AG04450 (cell line): ENCODE data around the gene COL21A1. TPM values are rescaled to one million over a fixed set of nuclear protein-coding genes. Genes with fewer than 3 reads are reported as not detected.

Experiments used
- CTCF ChIA-PET: fragments of 300-600, 350-600 bp; formaldehyde crosslinking; extraction: SDS; loops from one replicate; lab custom pipeline; 2022; ENCODE audit warnings: antibody characterized with exemption, inconsistent platforms; lab: Charles Lee
- POLR2A ChIA-PET: fragments of 350-600 bp; formaldehyde crosslinking; extraction: SDS; loops from one replicate; lab custom pipeline; 2021; ENCODE audit warnings: antibody characterized with exemption, inconsistent platforms; lab: Yijun Ruan, JAX
- DNase-seq: peaks from one replicate; pipeline ENCODE4 v3.0.0-alpha.2; 2011; ENCODE audit warnings: low read depth, low spot score
- H3K27ac ChIP-seq: one replicate; pipeline ENCODE4 v1.5.1; 2012; ENCODE audit warnings: low read depth, low read length, control low read depth
- H3K27me3 ChIP-seq: one replicate; pipeline ENCODE4 v1.6.0; 2012; ENCODE audit warnings: low read length; ENCODE audit not compliant: control insufficient read depth, insufficient read depth
- H3K4me3 ChIP-seq: 2 replicates; pipeline ENCODE4 v1.5.1; 2011; ENCODE audit warnings: mild to moderate bottlenecking, low read depth, low read length, control low read depth
- H3K9me3 ChIP-seq: 2 replicates; pipeline ENCODE4 v1.5.1; 2012; ENCODE audit warnings: low read length; ENCODE audit not compliant: control insufficient read depth, insufficient read depth
- CTCF ChIP-seq: IDR thresholded peaks from 2 replicates; pipeline ENCODE4 v1.5.1; 2011; ENCODE audit warnings: low read depth, low read length, control low read depth, inconsistent platforms
- polyA plus RNA-seq: library from polyadenylated mRNA; depleted of rRNA; stranded (reverse); fragments of >200 nt; gene quantifications from 2 replicates; pipeline ENCODE4 v1.2.3, GENCODE V29; 2011

COL21A1 gene
- polyA plus RNA-seq, 1 experiment: 0.40 TPM

DNA sequence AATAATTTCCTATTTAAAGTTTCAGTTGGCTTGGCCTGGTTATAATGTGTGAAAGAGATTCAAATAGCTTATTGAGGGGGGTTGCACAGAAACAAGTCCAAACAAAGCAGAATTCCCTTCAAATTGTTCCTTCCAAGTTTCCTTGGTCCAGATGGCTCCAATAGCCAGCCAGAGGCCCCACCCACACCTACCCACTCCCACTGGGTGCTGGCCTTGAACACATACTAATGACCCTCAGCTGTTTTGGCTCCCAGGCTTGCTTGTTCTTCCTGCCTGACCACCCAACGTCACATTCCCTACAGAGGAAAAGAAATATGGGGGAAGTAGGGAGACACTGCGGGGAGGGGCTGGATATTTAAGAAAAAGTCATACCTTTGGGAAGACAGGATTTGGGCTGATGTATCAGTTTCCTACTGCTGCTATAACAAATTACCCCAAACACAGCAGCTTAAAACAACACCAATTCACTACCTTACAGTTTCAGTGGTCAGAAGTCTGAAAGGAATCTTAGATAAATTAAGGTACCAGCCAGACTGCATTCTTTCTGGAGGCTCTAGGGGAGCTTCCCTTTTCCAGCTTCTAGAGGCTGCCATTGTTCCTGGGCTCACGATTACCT is 95.7 kb downstream of the COL21A1 start:
- no peak overlapping the region for H3K27ac ChIP-seq
- TF ChIP-seq CTCF: no peak
- DNase-seq: no peak
- POLR2A ChIA-PET: no interaction called here
- CTCF ChIA-PET: no interaction called here
- no peaks in the 10 kb centered on the region for H3K27me3 ChIP-seq
- no peak overlapping the region for H3K4me3 ChIP-seq
- H3K9me3 ChIP-seq: no peaks in the 10 kb centered on the region

DNA sequence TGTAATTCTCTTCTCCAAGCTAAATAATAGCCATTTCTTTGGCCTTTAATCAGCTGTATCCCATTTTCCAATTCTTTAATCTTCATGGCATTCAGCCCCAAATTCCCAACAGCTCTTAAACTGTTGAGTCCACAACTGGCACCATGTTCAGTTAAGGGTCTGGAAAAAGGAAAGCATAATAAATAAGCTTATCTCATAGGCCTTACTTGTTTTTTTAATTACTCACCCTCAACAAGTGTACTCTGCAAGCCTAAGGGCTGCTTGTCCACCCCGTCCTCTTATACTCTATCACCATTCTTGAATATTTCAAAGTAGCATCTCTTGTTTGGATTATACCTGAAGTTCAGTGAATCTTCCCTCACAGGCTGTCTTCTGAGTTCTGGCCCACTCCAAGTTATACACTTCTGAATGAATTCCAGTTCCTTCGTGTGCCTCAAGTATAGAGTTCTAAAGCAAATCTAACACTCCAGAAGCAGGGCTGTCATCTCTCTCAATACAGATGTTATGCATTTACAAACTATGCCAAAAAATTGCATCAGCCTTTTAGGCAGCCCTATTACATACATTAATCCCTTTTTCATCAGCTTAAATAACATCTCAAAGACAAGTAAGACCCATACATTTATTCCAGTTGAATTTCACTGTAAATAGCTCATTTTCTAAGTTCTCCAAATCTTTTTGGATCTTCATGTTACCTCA is 98.7 kb downstream of the COL21A1 start:
- CTCF ChIA-PET: no interaction called here
- Histone ChIP-seq H3K27ac (no peak overlapping the region), H3K27me3 (no peaks in the 10 kb centered on the region), H3K4me3 (no peak overlapping the region), H3K9me3 (no peaks in the 10 kb centered on the region)
- no peak for DNase-seq
- no peak for TF ChIP-seq CTCF
- POLR2A ChIA-PET: no interaction called here

DNA sequence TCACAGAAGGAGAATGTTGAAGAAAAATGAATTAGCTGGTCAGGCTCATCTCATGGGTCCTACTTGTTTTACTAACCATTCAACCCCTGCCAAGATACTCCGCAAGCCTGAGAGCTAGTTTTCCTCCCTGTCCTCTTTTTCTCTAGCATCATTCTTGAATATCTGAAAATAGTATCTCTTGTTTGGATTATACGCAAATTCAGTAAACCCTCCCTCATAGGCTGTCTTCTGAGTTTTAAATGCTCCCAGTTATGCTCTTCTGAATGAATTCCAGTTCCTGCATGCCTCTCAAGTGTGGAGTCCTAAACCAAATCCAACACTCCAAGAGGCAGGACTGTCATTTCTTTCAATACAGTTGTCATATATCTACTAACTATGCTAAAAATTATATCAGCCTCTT is 99.6 kb downstream of the COL21A1 start:
- no peak for DNase-seq
- Histone ChIP-seq H3K27ac (no peak overlapping the region), H3K27me3 (no peaks in the 10 kb centered on the region), H3K4me3 (no peak overlapping the region), H3K9me3 (no peaks in the 10 kb centered on the region)
- TF ChIP-seq CTCF: no peak
- ChIA-PET POLR2A (no interaction called here), CTCF (no interaction called here)

DNA sequence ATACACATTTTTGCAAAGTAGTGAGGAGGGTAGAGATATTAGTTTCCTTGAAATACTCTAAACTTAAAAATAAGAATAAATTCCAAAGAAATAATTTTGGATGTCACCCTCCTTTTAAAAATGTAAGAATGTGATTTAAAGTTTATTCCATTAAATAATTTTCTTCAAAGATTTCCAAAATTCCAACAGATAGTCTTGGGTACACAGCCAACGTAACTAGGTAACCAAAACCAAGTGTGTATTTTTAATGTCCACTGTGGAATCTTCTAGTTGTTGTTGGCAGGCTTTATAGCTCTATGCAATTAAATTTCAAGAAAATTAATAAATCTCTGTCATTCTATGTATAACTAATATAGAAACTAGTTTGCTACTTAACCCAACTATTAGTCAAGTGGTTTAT is 101.3 kb downstream of the COL21A1 start:
- Histone ChIP-seq H3K4me3 (no peak overlapping the region), H3K27ac (no peak overlapping the region), H3K27me3 (no peaks in the 10 kb centered on the region), H3K9me3 (no peaks in the 10 kb centered on the region)
- TF ChIP-seq CTCF: no peak
- no peak for DNase-seq
- ChIA-PET CTCF (no interaction called here), POLR2A (no interaction called here)

DNA sequence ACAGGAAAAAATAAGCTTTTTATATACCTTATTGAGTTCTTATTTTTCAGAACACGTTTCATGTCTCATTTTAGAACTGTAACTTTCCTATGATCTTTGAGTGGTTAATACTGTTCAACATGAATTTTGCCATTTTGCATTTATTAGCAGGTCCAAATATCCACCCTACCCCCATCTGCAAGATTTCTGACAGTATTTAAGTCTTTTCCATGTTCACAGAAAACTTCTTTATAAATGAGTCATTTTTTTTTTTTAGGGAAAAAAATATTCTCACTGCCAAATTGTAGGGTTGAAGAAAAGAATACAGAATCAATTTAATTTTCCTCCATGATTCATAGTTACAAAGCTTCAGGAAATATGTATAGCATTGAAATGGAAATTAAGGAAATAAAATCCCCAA is 101.8 kb downstream of the COL21A1 start:
- ChIA-PET CTCF (no interaction called here), POLR2A (no interaction called here)
- Histone ChIP-seq H3K27ac (no peak overlapping the region), H3K4me3 (no peak overlapping the region), H3K27me3 (no peaks in the 10 kb centered on the region), H3K9me3 (no peaks in the 10 kb centered on the region)
- TF ChIP-seq CTCF: no peak
- no peak for DNase-seq
